Activated CD8-positive, alpha-beta memory T cell treated with anti-CD3 and anti-CD28 coated beads for 1 hour (primary cell): Measurements from ENCODE around the gene GOLGA8G.
"Not testable (repeated sequence)": the region's sequence is repeated elsewhere in the genome, so short reads cannot be mapped to it uniquely, and the experiment has no call there.

Source experiments
- DNase-seq, 2 donors: peaks; one replicate each; pipeline ENCODE4 v3.0.0-alpha.2; 2020; ENCODE audit warnings: low read depth in 1 of 2; ENCODE audit errors: extremely low read depth in 1 of 2

GOLGA8G gene

GRCh38 chr15:28532954-28533353 lies at the start of gene GOLGA8G:
GOLGA8G (minus strand) TSS chr15:28532971; CDS start chr15:28532909, 62 bp downstream.
- not testable (repeated sequence) for DNase-seq

- not testable (repeated sequence) for DNase-seq
Observed at GRCh38 chr15:28573351-28573750, 40.6 kb upstream of the GOLGA8G start.

- DNase-seq: not testable (repeated sequence)
Observed at GRCh38 chr15:28553268-28553667, 20.5 kb upstream of the GOLGA8G start, which contains the start of gene GOLGA6L25. GOLGA6L25 (plus strand) TSS chr15:28553568; CDS start chr15:28553629, 61 bp downstream.

DNA sequence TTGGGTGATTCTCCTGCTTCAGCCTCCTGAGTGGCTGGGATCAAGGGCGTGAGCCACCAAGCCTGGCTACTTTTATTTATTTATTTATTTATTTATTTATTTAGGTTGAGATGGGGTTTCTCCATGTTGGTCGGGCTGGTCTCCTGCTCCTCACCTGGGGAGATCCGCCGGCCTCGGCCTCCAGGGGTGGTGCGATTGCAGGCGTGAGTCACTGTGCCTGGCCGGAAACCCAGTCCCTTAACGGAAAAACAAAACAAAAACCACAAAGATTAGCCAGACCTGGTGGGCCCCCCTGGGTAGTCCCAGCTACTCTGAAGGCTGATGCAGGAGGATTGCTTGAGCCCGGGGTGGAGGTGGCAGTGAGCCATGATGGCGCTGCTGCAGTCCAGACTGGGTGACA lies 17.6 kb downstream of the GOLGA8G start:
- not testable (repeated sequence) for DNase-seq

DNA sequence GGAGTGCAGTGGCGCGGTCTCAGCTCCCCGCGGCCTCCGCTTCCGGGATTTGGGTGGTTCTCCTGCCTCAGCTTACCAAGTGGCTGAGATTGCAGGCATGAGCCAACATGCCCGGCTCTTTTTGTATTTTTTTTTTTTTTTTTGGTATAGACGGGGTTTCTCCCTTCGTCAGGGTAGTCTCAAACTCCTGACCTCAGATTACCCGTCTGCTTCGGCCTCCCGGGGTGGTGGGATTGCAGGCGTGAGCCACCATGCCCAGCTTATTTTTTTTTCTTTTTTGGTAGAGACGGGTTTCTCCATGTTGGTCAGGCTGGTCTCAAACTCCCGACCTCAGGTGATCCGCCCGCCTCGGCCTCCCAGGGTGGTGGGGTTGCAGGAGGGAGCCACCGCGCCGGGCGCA lies 18.6 kb downstream of the GOLGA8G start:
- DNase-seq: not testable (repeated sequence)

GRCh38 chr15:28508217-28508889 lies 24.4 kb downstream of the GOLGA8G start:
- DNase-seq: not testable (repeated sequence)

- DNase-seq: not testable (repeated sequence)
Observed at GRCh38 chr15:28481340-28481739, 51.4 kb downstream of the GOLGA8G start.
